ENCODE data around the gene ZNF768.
"Not testable (repeated sequence)": the region's sequence is repeated elsewhere in the genome, so short reads cannot be mapped to it uniquely, and the experiment has no call there.

The ZNF768 gene

DNA sequence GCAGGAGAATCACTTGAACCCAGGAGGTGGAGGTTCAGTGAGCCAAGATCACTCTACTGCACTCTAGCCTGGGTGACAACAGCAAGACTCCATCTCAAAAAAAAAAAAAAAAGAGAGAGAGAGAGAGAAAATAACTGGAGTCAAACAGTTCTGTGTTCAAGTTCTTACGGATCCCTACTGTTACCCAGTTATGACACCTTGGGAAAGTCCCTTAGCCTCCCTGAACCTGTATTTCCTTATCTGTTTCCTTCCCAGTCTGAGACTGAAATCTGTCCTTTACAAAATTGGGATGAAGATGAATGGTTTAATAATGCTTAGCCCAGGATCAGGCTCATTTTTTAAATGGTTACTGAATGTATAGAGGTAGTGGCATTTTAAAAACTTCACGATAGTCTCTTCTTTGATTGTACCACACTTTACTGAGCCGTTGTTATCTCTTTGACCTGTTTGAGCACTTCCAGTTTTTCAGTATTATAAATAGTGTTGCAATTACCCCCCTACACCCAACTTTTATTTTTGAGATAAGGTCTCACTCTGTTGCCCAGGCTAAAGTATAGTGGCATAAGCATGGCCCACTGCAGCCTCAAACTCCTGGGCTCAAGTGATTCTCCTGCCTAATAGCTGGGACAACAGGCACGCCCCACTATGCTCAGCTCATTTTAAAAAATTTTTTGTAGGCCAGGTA is 17.1 kb downstream of the ZNF768 start:
- DNase-seq: no peak

DNA sequence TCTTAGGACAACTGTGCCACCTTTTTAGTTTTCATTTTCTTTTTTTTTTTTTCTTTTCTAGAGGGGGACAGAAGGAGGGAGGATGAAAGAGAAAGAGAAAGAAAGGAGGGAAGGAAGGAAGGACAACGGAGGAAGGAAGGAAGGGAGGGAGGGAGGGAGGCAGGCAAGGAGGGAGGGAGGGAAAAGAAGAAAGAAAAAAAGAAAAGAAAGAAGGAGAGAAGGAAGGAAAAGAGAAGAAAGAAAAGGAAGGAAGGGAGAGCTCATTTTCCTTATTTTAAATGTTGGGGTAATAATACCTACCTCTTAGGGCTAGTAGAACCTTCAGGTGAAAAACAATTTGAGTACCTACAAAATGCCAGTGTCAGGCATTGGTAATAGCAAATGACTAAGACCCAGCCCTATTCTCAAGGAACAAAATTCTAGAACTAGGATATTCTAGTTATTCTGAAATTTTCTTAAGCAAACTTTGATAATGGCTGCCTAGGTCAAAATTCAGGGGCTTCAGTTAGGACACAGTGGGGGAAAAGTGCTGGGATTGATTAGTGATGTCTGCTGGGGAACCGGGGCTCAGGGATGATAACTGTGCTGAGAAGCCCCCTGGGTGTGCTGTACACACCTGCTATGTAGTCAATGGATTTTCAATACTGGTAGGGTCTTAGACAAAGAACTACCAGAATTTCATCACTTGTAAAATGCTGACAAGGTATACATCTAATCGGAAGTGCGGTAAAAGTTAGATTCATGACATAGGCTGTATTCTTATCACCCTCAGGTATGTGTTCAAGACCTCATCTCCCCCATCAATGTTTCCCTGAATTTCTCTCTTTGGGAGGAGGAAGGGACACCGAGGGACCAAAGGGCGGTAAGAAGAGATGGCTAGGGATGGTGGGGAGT is 22.7 kb downstream of the ZNF768 start:
- DNase-seq: no peak

DNA sequence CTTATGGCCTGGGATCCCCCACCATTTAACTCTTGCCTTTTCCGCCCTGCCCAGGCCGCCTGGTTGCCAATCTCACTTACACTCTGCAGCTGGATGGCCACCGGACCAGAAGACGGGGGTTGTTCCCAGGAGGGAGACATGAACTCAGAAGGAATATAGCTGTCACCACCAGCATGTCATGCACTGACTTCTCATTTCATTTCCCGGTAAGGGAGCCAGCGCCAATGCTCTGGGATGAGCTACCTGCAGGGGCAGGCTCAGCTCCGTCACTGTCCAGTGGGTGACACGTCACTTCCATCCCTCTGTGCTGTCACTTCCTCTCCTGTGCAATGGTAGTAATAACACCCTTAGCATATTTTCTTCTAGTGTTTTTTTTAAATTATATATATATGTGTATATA is 27.1 kb downstream of the ZNF768 start:
- DNase-seq: peak; percentile 34

DNA sequence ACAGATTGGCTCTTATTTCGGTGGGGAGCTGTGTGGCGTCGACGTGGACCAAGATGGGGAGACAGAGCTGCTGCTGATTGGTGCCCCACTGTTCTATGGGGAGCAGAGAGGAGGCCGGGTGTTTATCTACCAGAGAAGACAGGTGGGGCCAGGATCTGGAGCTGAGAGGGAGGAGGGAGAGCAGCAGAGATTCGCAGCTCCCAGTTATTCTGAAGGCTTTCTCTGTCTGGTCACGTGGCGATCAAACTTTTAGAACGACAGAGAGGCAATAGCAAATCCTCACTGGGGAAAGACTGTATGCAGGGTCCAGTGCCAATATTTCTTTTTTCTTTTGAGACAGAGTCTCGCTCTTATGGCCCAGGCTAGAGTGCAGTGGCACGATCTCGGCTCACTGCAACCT is 31.7 kb downstream of the ZNF768 start:
- DNase-seq: no peak

DNA sequence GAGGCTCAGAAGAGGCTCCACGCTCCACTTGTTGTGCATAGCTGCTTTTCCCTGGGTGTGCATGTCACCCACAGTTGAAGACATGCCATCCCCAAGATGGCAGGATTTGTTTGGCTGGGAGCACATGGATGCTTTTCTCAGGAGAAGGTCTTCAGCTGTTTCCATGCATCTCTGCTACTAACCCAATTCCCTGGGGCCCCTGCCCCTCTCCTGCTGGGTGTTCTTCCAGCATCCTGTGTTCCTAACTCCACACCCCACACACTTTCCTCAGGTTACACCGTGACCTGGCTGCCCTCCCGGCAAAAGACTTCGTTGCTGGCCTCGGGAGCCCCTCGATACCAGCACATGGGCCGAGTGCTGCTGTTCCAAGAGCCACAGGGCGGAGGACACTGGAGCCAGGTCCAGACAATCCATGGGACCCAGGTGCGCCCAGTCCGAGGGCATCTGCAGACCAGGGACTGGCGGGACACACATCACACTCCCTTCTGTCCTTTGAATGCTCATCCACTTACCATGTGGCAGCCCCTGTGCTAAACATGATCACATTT is 32.4 kb downstream of the ZNF768 start:
- DNase-seq: no peak

DNA sequence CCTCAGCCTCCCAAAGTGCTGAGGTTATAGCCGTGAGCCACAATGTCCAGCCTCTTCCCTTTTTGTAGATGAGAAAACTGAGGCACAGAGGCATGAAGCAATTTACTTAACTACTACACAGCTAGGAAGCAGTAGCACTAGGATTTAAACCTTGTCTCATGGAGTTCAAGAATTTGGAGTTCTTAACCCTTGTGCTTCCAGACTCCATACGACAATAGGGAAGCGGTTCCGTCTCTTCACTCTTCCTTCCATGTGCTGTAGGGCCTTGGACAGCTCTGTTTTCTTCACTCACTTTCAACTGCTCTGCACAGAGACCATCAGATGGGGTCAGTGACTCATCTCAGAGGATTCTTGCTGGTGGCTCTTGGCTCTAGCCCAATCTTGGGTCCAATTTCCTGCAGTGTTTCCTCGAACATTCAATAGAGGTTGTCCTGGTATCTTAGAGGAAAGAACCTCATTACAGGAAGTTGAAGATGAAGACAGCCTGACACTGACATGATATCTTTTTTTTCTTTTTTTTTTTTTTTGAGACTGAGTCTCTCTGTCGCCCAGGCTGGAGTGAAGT is 34.5 kb downstream of the ZNF768 start:
- DNase-seq: no peak

DNA sequence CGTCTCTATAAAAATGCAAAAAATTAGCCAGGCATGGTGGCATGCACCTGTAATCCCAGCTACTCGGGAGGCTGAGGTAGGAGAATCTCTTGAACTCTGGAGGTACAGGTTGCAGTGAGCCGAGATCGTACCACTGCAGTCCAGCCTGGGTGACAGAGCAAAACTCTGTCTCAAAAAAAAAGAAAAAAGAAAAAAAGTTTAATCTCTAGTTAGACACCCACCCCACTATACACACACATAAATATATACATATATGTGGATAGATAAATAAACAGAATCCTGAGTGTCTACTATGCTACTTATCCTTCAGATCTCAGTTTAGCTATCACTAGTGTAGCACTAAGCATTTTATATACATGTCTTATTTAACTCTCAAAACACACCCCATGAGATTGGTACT is 35.1 kb downstream of the ZNF768 start:
- DNase-seq: no peak

DNA sequence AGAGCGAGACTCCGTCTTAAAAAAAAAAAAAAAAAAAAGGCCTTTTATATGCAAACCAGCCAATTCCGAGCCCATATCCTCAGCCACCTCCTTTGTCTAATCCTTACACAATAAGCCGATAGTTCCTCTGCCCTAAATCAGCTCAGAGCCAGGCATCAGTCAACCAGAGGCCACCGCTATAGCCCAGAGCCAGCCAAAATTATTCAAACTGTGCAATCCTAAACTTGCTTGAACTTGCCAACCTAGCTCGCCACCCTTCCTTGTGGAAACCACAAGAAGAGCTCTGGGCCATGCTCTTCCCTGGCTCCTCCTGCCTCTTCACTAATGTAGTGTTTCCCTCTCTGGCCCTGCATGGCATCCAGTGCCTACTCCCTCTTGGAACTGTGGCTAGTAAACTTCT is 36.2 kb downstream of the ZNF768 start:
- no peak for DNase-seq

DNA sequence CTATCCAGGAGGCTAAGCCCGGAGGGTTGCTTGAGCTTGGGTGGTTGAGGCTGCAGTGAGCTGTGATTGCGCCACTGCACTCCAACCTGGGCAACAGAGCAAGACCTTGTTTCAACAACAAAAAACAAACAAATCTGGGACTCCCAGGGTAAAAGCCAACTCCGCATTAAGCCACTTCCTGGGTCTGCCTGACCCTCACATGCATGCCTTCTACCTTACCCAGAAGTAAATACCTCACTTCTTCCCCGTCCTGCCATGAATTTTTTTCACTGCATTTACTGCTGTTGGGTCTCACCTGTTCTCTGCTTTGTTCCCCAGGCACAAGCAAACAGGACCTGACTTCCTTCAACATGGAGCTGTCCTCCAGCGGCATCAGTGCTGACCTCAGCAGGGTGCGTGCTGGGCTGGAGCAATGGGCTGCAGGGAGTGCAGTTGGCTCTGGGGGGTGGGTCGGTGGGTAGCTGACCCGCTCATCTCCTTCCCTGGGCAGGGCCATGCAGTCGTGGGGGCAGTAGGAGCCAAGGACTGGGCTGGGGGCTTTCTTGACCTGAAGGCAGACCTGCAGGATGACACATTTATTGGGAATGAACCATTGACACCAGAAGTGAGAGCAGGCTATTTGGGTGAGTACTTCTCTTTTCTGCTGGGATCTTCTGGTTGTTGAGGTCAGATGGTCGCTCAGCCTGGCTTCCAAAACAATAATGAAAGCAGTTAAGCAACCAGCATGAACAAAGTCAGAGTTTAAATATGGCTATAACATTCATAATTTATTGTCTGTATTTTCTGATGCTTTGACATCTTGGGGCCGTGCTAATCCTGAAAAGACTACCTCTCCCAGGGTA is 37.4 kb downstream of the ZNF768 start:
- no peak for DNase-seq

DNA sequence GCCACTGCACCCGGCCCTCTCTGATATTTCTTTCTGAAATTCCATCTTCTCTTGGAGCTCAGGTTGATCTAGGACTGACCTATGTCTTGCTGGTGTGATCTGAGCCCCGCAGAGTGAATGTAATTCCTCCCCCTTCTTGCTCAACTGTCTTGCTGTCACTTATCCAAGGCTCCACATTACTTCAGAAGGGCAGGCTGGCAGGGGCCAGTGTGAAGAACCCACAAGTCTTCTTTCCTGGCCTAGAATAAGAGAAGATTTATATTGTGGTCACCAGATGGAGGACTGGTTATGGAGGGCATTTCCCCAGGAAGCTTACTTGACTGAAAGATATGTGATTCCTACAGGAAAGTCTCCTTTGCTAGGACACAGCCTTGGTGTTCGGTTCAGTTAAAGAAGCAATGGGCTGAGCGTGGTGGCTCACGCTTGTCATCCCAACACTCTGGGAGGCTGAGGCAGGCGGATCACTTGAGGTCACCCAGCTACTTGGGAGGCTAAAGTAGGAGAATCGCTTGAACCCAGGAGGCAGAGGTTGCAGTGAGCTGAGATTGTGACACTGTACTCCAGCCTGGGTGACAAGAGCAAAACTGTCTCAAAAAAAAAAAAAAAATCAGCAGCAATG is 40.4 kb downstream of the ZNF768 start:
- DNase-seq: no peak

DNA sequence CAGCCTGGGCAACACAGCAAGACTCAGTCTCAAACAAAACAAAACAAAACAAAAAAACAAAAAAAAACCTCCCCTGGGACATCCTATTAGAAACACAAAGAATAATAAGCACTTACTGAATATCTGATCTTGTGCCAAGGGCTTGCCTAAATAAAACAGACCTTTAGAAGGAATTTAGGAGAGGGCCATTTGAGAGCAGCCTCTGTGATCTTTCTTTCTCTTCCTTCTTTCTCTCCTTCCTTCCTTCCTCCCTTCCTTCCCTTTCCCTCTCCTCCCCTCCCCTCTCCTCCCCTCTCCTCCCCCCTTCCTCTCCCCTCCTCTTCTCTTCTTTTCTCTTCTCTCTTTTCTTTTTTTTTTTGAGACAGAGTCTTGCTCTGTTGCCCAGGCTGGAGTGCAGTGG is 41.5 kb downstream of the ZNF768 start:
- DNase-seq: no peak

DNA sequence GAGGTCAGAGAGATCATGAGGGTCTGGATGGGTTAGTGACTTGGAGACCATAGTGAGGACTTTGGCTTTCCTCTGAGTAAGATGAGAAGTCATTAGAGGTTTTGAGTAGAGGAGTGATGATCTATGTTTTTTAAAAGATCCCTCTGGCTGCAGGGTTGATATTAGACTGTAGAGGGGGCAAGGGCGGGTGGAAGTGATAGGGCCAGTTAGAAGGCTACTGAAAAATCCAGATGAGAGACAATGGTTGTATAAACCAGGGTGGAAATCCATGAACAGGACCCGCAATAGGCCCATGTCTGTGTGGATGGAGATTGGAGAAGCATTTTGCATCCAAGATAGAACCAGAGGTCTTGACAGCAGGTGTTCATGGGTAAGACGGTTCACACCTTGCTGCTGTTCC is 44.0 kb downstream of the ZNF768 start:
- DNase-seq: no peak

DNA sequence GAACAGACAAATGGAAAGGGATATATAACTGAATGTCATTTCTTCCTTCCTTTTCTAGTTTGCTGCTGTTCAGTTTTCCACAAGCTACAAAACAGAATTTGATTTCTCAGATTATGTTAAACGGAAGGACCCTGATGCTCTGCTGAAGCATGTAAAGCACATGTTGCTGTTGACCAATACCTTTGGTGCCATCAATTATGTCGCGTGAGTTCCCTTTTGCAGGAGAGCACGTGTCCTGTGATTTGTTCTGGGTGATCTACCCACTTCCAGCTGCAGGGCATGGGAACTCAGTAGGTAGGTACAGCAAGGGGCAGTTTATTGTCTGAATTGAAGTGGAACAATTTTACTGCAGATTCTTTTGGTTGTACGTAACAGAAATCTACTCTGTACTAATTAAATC is 45.0 kb downstream of the ZNF768 start:
- DNase-seq: no peak

DNA sequence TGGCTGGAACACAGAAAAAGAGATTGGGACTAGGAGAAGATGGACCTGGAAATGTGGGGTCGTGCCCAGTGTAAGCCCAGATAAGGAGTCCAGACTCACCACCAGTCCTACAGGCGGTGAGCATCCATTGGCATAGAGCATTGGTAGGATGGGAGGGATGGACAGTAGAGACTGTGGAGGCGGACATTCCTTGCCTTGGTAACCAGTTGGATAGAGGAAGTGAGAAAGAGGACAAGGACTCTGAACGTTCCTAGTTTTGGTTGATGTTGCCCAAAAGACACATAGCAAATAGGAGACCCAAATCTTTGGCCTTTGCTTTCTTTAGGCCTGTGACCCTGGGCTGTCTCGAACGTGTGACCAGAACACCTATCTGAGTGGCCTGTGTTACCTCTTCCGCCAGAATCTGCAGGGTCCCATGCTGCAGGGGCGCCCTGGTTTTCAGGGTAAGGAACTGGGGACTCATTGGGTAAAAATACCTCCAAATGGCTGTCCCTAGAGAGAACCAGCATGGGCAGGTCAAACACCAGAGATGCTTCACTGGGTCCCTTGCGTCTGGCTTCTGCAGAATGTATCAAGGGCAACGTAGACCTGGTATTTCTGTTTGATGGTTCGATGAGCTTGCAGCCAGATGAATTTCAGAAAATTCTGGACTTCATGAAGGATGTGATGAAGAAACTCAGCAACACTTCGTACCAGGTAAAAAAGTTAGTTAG is 47.4 kb downstream of the ZNF768 start:
- no peak for DNase-seq

DNA sequence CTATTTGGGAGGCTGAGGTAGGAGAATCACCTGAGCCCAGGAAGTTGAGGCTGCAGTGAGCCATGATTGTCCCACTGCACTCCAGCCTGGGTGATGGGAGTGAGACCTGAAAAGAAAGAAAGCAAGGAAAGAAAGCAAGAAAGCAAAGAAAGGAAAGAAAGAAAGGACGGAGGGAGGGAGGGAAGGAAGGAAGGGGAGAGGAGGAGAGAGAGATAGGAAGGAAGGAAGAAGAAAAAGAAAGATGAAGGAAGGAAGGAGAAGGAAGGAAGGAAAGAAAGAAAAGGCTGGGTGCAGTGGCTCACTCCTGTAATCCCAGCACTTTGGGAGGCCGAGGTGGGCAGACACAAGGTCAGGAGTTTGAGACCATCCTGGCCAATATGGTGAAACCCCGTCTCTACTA is 48.6 kb downstream of the ZNF768 start:
- DNase-seq: not testable (repeated sequence)

DNA sequence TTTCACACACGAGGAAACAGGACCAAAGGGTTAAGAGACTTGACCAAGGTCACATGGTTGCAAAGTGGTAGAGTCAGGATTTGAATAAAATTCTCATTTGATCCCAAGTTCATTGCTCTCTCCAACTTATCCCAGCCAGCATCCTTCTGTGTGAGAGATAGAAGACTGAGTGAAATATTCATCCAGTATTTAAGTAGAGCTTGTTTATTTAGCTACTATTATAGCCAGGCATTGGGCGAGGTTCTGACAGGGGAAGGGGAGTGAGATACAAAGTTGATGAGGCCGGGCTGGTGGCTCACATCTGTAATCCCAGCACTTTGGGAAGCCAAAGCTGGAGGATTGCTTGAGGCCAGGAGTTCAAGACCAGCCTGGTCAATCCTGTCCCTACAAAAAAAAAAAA is 49.4 kb downstream of the ZNF768 start:
- no peak for DNase-seq

DNA sequence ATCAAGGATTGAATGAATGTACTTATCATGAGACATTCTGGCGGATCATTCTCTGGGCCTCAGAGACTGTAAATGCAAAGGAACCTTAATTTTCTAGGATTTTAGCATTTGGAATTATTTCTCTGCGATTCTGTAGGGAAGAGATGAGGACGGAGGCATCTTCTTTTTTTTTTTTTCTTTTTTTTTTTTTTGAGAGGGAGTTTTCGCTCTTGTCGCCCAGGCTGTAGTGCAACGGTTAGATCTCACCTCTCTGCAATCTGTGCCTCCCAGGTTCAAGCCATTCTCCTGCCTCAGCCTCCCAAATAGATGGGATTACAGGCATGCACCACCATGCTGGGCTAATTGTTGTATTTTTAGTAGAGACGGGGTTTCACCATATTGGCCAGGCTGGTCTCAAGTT is 51.7 kb downstream of the ZNF768 start:
- no peak for DNase-seq

DNA sequence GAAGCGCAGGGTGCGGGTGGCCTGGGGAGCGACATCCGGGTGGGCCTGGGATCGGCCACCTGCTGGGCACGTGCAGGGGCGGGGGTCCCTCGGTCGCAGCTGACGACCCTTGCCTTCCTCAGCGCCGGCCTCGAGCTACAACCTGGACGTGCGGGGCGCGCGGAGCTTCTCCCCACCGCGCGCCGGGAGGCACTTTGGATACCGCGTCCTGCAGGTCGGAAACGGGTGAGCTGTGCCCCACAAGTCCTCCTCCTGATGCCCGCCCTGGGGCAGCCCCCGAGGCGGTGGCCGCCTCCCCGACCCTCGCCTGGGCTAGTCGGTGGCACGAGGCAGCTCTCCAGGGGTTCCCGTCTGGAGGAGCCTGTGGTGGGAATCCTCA is 52.3 kb downstream of the ZNF768 start:
- DNase-seq: no peak

Measured in SHP77 treated with DMSO at 0.1 percent for 48 hours (cell line).